Chondrocyte (in vitro differentiated cells): Measurements from ENCODE around the gene HAVCR2. TPM values are rescaled to one million over a fixed set of nuclear protein-coding genes. Genes with fewer than 3 reads are reported as not detected.
"Not testable (repeated sequence)": the region's sequence is repeated elsewhere in the genome, so short reads cannot be mapped to it uniquely, and the experiment has no call there.

Source experiments
- DNase-seq: peaks from one replicate; pipeline ENCODE4 v3.0.0; 2021; ENCODE audit warnings: mixed read lengths, low spot score
- H3K27ac Mint-ChIP-seq: one replicate; pipeline ENCODE4 v1.8.0; 2021; ENCODE audit warnings: mild to moderate bottlenecking, moderate library complexity, mixed read lengths; ENCODE audit not compliant: unreplicated experiment
- H3K27me3 Mint-ChIP-seq: 2 replicates; pipeline ENCODE4 v1.8.0; 2021; ENCODE audit warnings: low read depth, mixed read lengths
- H3K36me3 Mint-ChIP-seq: 2 replicates; pipeline ENCODE4 v1.8.0; 2021; ENCODE audit warnings: low read depth, mixed read lengths
- H3K4me1 Mint-ChIP-seq: 2 replicates; pipeline ENCODE4 v1.8.0; 2021; ENCODE audit warnings: low read depth, mild to moderate bottlenecking, mixed read lengths
- H3K4me3 Mint-ChIP-seq: one replicate; pipeline ENCODE4 v1.8.0; 2021; ENCODE audit warnings: mild to moderate bottlenecking, moderate library complexity, mixed read lengths; ENCODE audit not compliant: unreplicated experiment
- H3K9me3 Mint-ChIP-seq: 2 replicates; pipeline ENCODE4 v1.8.0; 2021; ENCODE audit warnings: low read depth, mixed read lengths
- CTCF ChIP-seq: fragments of 200-600 bp; sonication (generic); IDR thresholded peaks from 2 replicates; pipeline ENCODE4 v1.5.0; 2021; ENCODE audit warnings: antibody characterized with exemption, mild to moderate bottlenecking, moderate library complexity
- total RNA-seq: library from RNA; stranded (reverse); gene quantifications from 3 replicates; pipeline ENCODE4 v1.2.1, GENCODE V29; 2021

HAVCR2 gene
- total RNA-seq, 1 donor from 2014 or later = 0.35 TPM

GRCh38 chr5:157066080-157066479 is 42.8 kb downstream of the HAVCR2 start:
- no peak for TF ChIP-seq CTCF
- H3K4me1 Mint-ChIP-seq = no peaks in the 10 kb centered on the region
- H3K36me3 Mint-ChIP-seq = no peaks in the 10 kb centered on the region
- no peak overlapping the region for H3K4me3 Mint-ChIP-seq
- H3K27ac Mint-ChIP-seq = no peak overlapping the region
- H3K27me3 Mint-ChIP-seq = peaks cover 2% of the 10 kb centered on the region
- DNase-seq = no peak
- H3K9me3 Mint-ChIP-seq = no peaks in the 10 kb centered on the region

GRCh38 chr5:157063776-157064430 is 44.9 kb downstream of the HAVCR2 start:
- no peaks in the 10 kb centered on the region for H3K36me3 Mint-ChIP-seq
- H3K4me1 Mint-ChIP-seq = no peaks in the 10 kb centered on the region
- DNase-seq = no peak
- H3K27ac Mint-ChIP-seq = no peak overlapping the region
- no peak overlapping the region for H3K4me3 Mint-ChIP-seq
- H3K27me3 Mint-ChIP-seq = no peaks in the 10 kb centered on the region
- H3K9me3 Mint-ChIP-seq = no peaks in the 10 kb centered on the region
- TF ChIP-seq CTCF = no peak

- Mint-ChIP-seq H3K27me3 (no peaks in the 10 kb centered on the region), H3K4me1 (no peaks in the 10 kb centered on the region), H3K4me3 (no peak overlapping the region), H3K36me3 (no peaks in the 10 kb centered on the region), H3K9me3 (no peaks in the 10 kb centered on the region), H3K27ac (no peak overlapping the region)
- no peak for DNase-seq
- no peak for TF ChIP-seq CTCF
Measured at GRCh38 chr5:157059891-157060290, 49.0 kb downstream of the HAVCR2 start.

GRCh38 chr5:157059093-157059539 is 49.7 kb downstream of the HAVCR2 start, which contains the start of gene HAVCR1:
Gene HAVCR1, minus strand, starts transcription at chr5:157059116. Its CDS starts 1,173 bp downstream, at chr5:157057943.
- no peak within 1 kb of the TSS for H3K4me3 Mint-ChIP-seq
- no peaks in the 10 kb centered on the region for H3K4me1 Mint-ChIP-seq
- TF ChIP-seq CTCF = no peak
- H3K27ac Mint-ChIP-seq = no peak within 1 kb of the TSS
- DNase-seq = no peak
- no peaks in the 10 kb centered on the region for H3K27me3 Mint-ChIP-seq
- no peaks in the 10 kb centered on the region for H3K9me3 Mint-ChIP-seq
- no peaks in the 10 kb centered on the region for H3K36me3 Mint-ChIP-seq

GRCh38 chr5:157057459-157058370 is 51.1 kb downstream of the HAVCR2 start:
- no peaks in the 10 kb centered on the region for H3K36me3 Mint-ChIP-seq
- no peak overlapping the region for H3K27ac Mint-ChIP-seq
- no peaks in the 10 kb centered on the region for H3K4me1 Mint-ChIP-seq
- no peak overlapping the region for H3K4me3 Mint-ChIP-seq
- no peak for DNase-seq
- H3K9me3 Mint-ChIP-seq = no peaks in the 10 kb centered on the region
- no peak for TF ChIP-seq CTCF
- no peaks in the 10 kb centered on the region for H3K27me3 Mint-ChIP-seq

GRCh38 chr5:157056848-157057247 is 52.0 kb downstream of the HAVCR2 start:
- H3K4me3 Mint-ChIP-seq, H3K27me3 Mint-ChIP-seq: not testable (repeated sequence)

More at GRCh38 chr5:157056848-157057247, 52.0 kb downstream of the HAVCR2 start:
- not testable (repeated sequence) for H3K9me3 Mint-ChIP-seq, DNase-seq, H3K36me3 Mint-ChIP-seq, H3K4me1 Mint-ChIP-seq, H3K27ac Mint-ChIP-seq
